ENCODE data around the gene ESPNL. TPM values are rescaled to one million over a fixed set of nuclear protein-coding genes. Genes with fewer than 3 reads are reported as not detected.

Gene ESPNL
- total RNA-seq, 4 donors from 2014 or later, result 0.78 to 1.3 (median 0.83) TPM; not detected in 1

- H3K9me3 ChIP-seq, result no peaks in the 10 kb centered on the region
- 63% methylated on average over 28 of the region's 56 CpGs for WGBS
- no peaks in the 10 kb centered on the region for H3K27me3 ChIP-seq
- peak overlapping the region; percentile 34 to 47 (median 40) for H3K4me3 ChIP-seq
- DNase-seq (ENCODE audit: extremely low spot score), result no peak
- peaks cover 30 to 52% (median 38%) of the 10 kb centered on the region in 4 donors for H3K4me1 ChIP-seq
- TF ChIP-seq CTCF (IDR thresholded peaks at IDR 0.05) (peak in 2 of 3 experiments; percentile 22 to 54), POLR2AphosphoS5 (IDR thresholded peaks at IDR 0.05) (no peak)
- intact Hi-C loops (cut with DNase I), result no loop called here
- H3K27ac ChIP-seq (replicated peaks in 1 of 4), result no peak overlapping the region
- H3K36me3 ChIP-seq, result peaks cover 0 to 11% (median 3%) of the 10 kb centered on the region in 4 donors
These were observed 39.3 kb downstream of the ESPNL start for GRCh38 chr2:238139196-238140039.

- Histone ChIP-seq H3K27me3 (no peaks in the 10 kb centered on the region), H3K27ac (replicated peaks in 1 of 4) (no peak overlapping the region), H3K4me1 (peaks cover 30 to 52% (median 38%) of the 10 kb centered on the region in 4 donors), H3K4me3 (no peak overlapping the region), H3K36me3 (peaks cover 0 to 15% (median 3%) of the 10 kb centered on the region in 4 donors), H3K9me3 (no peaks in the 10 kb centered on the region)
- DNase-seq (ENCODE audit: extremely low spot score), result no peak
- TF ChIP-seq POLR2A (IDR thresholded peaks at IDR 0.05; ENCODE audit: low read depth), result no peak
- no peak for TF ChIP-seq POLR2AphosphoS5 (IDR thresholded peaks at IDR 0.05)
- no peak for TF ChIP-seq CTCF (IDR thresholded peaks at IDR 0.05)
- no peak for TF ChIP-seq EP300 (IDR thresholded peaks at IDR 0.05)
- 96% methylated on average over 4 of the region's 7 CpGs for WGBS
- intact Hi-C loops (cut with DNase I), result no loop called here
These were observed 39.9 kb downstream of the ESPNL start for GRCh38 chr2:238140040-238140439.

- WGBS, result 100% methylated on average over 1 of the region's 60 CpGs
- H3K4me1 ChIP-seq, result peaks cover 30 to 52% (median 38%) of the 10 kb centered on the region in 4 donors
- TF ChIP-seq EP300 (IDR thresholded peaks at IDR 0.05) (no peak), POLR2A (IDR thresholded peaks at IDR 0.05; ENCODE audit: low read depth) (no peak), POLR2AphosphoS5 (IDR thresholded peaks at IDR 0.05) (no peak), CTCF (IDR thresholded peaks at IDR 0.05) (no peak)
- no peak for DNase-seq (ENCODE audit: extremely low spot score)
- no peaks in the 10 kb centered on the region for H3K9me3 ChIP-seq
- intact Hi-C loops (cut with DNase I), result no loop called here
- H3K4me3 ChIP-seq, result no peak overlapping the region
- no peaks in the 10 kb centered on the region for H3K27me3 ChIP-seq
- H3K27ac ChIP-seq (replicated peaks in 1 of 4), result no peak overlapping the region
- H3K36me3 ChIP-seq, result peaks cover 0 to 15% (median 3%) of the 10 kb centered on the region in 4 donors
These were observed 40.8 kb downstream of the ESPNL start for GRCh38 chr2:238140721-238141540.

- Histone ChIP-seq H3K36me3 (peaks cover 0 to 15% (median 3%) of the 10 kb centered on the region in 4 donors), H3K9me3 (no peaks in the 10 kb centered on the region), H3K4me3 (no peak overlapping the region), H3K27ac (replicated peaks in 1 of 4) (no peak overlapping the region), H3K4me1 (peaks cover 29 to 52% (median 37%) of the 10 kb centered on the region in 4 donors), H3K27me3 (no peaks in the 10 kb centered on the region)
- intact Hi-C loops (cut with DNase I), result no loop called here
- TF ChIP-seq POLR2AphosphoS5 (IDR thresholded peaks at IDR 0.05) (no peak), EP300 (IDR thresholded peaks at IDR 0.05) (no peak), CTCF (IDR thresholded peaks at IDR 0.05) (no peak), POLR2A (IDR thresholded peaks at IDR 0.05; ENCODE audit: low read depth) (no peak)
- WGBS, result 79% methylated on average over 10 of the region's 10 CpGs
- no peak for DNase-seq (ENCODE audit: extremely low spot score)
These were observed 41.6 kb downstream of the ESPNL start for GRCh38 chr2:238141541-238142318.

Measured in esophagus muscularis mucosa (tissue), 4 donors.